Caco-2 (cell line): Measurements from ENCODE around the gene HES6. TPM values are rescaled to one million over a fixed set of nuclear protein-coding genes. Genes with fewer than 3 reads are reported as not detected.

Experiments
- BruUV-seq: library from RNA; stranded (reverse); fragments of 400-500 nt; replicated peaks from 2 replicates; lab custom pipeline; 2021; lab: Mats Ljungman, UMichigan
- CTCF ChIA-PET: fragments of 300-600 bp; sonication (Branson Sonifier 250); formaldehyde crosslinking; loops from one replicate; lab custom pipeline; 2022; ENCODE audit warnings: antibody characterized with exemption; lab: Charles Lee
- POLR2A ChIA-PET: fragments of 300-600 bp; sonication (Branson Sonifier 250); formaldehyde crosslinking; loops from one replicate; lab custom pipeline; 2022; ENCODE audit warnings: antibody characterized with exemption; lab: Charles Lee
- DNase-seq, 2 experiments: peaks; one replicate each; pipeline versions ENCODE4 v3.0.0 to v3.0.0-alpha.2; 2020 to 2022
- H3K27me3 ChIP-seq: replicated peaks from 2 replicates; pipeline ENCODE4 v1.6.0; 2011; ENCODE audit warnings: low read length; ENCODE audit not compliant: control insufficient read depth, insufficient read depth
- H3K36me3 ChIP-seq: 2 replicates; pipeline ENCODE4 v1.5.1; 2011; ENCODE audit warnings: low read length; ENCODE audit not compliant: control insufficient read depth, insufficient read depth
- H3K4me1 ChIP-seq: fragments of 250-450 bp; sonication (Bioruptor Pico); 2 replicates; pipeline ENCODE4 v1.5.1; 2020; ENCODE audit warnings: mild to moderate bottlenecking
- H3K4me3 ChIP-seq: 2 replicates; pipeline ENCODE4 v1.5.1; 2011; ENCODE audit warnings: low read depth, mild to moderate bottlenecking, control low read depth, low read length
- H3K9me3 ChIP-seq: fragments of 250-450 bp; sonication (Bioruptor Pico); 2 replicates; pipeline ENCODE4 v1.5.1; 2020; ENCODE audit warnings: mild to moderate bottlenecking, moderate library complexity
- H3K27ac Mint-ChIP-seq: one replicate; pipeline ENCODE4 v1.8.0; 2022; ENCODE audit warnings: mixed read lengths; ENCODE audit not compliant: unreplicated experiment
- H3K27me3 Mint-ChIP-seq: one replicate; pipeline ENCODE4 v1.8.0; 2022; ENCODE audit warnings: mixed read lengths; ENCODE audit not compliant: insufficient read depth, unreplicated experiment
- H3K36me3 Mint-ChIP-seq: one replicate; pipeline ENCODE4 v1.8.0; 2022; ENCODE audit warnings: mild to moderate bottlenecking, mixed read lengths; ENCODE audit not compliant: insufficient read depth, unreplicated experiment
- H3K4me1 Mint-ChIP-seq: one replicate; pipeline ENCODE4 v1.8.0; 2022; ENCODE audit warnings: low read depth, mixed read lengths; ENCODE audit not compliant: unreplicated experiment
- H3K4me3 Mint-ChIP-seq: one replicate; pipeline ENCODE4 v1.8.0; 2022; ENCODE audit warnings: mild to moderate bottlenecking, moderate library complexity, mixed read lengths; ENCODE audit not compliant: unreplicated experiment
- H3K9me3 Mint-ChIP-seq: one replicate; pipeline ENCODE4 v1.8.0; 2022; ENCODE audit warnings: mixed read lengths; ENCODE audit not compliant: unreplicated experiment
- intact Hi-C: fragments of 100-400 bp; cut with micrococcal nuclease; formaldehyde crosslinking; loops from one replicate; pipeline ENCODE4 v1.10.0; 2022; ENCODE audit not compliant: unreplicated experiment
- total RNA-seq: library from RNA; stranded (reverse); gene quantifications from 2 replicates; pipeline ENCODE4 v1.2.3, GENCODE V29; 2022
- TF ChIP-seq, protein P1 (sequence below), 2 experiments: fragments of 200-600 bp in 1 of 2; IDR thresholded peaks; 1 replicate in 1 of 2; 2 replicates in 1 of 2; pipeline versions ENCODE4 v1.5.1 to v1.8.0; 2011 to 2022; ENCODE audit warnings: antibody characterized with exemption in 1 of 2, control low read depth in 1 of 2, inconsistent platforms in 1 of 2, low read depth in 1 of 2, low read length in 1 of 2, mild to moderate bottlenecking in 1 of 2, moderate library complexity in 1 of 2; ENCODE audit not compliant: insufficient read depth in 1 of 2, severe bottlenecking in 1 of 2, unreplicated experiment in 1 of 2

HES6 gene
- total RNA-seq, 1 experiment from 2014 or later: 22.1 TPM

DNA sequence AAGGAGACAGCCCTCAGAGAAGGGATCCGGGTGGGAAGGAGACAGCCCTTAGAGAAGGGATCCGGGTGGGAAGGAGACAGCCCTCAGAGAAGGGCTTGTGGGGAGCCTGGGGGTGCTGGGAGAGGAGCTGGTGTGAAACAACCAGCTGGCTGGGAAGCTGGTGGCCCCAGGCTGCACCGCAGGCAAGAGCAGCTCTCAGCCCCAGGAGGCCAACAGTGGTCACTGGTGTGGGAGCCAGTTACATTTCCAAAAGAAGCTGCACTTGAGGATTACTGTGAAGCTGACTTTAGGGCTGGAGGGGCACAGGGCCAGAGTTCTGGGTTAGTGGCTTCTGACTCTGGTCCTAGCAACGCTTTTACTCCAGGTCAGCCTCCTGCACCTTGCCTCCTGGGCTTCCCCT is 3.3 kb downstream of the HES6 start:
- intact Hi-C loops: no loop called here
- POLR2A ChIA-PET: no interaction called here
- TF ChIP-seq, protein P1, sequence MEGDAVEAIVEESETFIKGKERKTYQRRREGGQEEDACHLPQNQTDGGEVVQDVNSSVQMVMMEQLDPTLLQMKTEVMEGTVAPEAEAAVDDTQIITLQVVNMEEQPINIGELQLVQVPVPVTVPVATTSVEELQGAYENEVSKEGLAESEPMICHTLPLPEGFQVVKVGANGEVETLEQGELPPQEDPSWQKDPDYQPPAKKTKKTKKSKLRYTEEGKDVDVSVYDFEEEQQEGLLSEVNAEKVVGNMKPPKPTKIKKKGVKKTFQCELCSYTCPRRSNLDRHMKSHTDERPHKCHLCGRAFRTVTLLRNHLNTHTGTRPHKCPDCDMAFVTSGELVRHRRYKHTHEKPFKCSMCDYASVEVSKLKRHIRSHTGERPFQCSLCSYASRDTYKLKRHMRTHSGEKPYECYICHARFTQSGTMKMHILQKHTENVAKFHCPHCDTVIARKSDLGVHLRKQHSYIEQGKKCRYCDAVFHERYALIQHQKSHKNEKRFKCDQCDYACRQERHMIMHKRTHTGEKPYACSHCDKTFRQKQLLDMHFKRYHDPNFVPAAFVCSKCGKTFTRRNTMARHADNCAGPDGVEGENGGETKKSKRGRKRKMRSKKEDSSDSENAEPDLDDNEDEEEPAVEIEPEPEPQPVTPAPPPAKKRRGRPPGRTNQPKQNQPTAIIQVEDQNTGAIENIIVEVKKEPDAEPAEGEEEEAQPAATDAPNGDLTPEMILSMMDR (IDR thresholded peaks at IDR 0.05; ENCODE audit: insufficient read depth in 1 of 2, low read depth in 1 of 2, low read length in 1 of 2, severe bottlenecking in 1 of 2, unreplicated experiment in 1 of 2): no peak
- Histone ChIP-seq H3K27me3 (no peaks in the 10 kb centered on the region), H3K4me3 (no peak overlapping the region), H3K36me3 (no peaks in the 10 kb centered on the region), H3K9me3 (no peaks in the 10 kb centered on the region), H3K4me1 (no peaks in the 10 kb centered on the region)
- no peak for DNase-seq
- Mint-ChIP-seq H3K4me1 (no peaks in the 10 kb centered on the region), H3K9me3 (no peaks in the 10 kb centered on the region), H3K4me3 (no peak overlapping the region), H3K36me3 (peaks cover 8% of the 10 kb centered on the region), H3K27ac (no peak overlapping the region), H3K27me3 (no peaks in the 10 kb centered on the region)
- CTCF ChIA-PET: no interaction called here
- no TSS peak for BruUV-seq

DNA sequence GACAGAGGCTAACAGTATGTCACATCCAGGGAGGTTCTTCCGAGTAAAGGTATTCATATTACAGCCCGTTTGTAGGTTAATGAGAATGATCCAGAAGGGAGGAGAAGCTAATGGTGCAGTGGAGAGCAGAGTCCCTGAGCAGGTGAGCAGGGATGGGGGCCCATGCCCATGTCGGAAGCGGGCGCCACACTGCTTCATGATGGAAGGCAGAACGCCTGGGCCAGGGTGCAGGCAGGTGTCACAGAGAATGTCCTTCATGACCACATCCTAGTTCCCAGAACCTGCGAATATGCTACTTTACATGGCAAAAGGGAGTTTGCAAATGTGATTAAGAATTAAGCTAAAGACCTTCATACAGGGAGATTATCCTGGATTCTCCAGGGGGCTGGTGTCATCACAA is 4.0 kb downstream of the HES6 start:
- H3K27me3 Mint-ChIP-seq: no peaks in the 10 kb centered on the region
- ChIA-PET POLR2A (no interaction called here), CTCF (no interaction called here)
- H3K4me3 Mint-ChIP-seq: no peak overlapping the region
- Histone ChIP-seq H3K9me3 (no peaks in the 10 kb centered on the region), H3K27me3 (no peaks in the 10 kb centered on the region), H3K4me3 (no peak overlapping the region), H3K4me1 (no peaks in the 10 kb centered on the region), H3K36me3 (no peaks in the 10 kb centered on the region)
- no peak for DNase-seq
- BruUV-seq: no TSS peak
- H3K9me3 Mint-ChIP-seq: no peaks in the 10 kb centered on the region
- TF ChIP-seq, protein P1 (IDR thresholded peaks at IDR 0.05; ENCODE audit: insufficient read depth in 1 of 2, low read depth in 1 of 2, low read length in 1 of 2, severe bottlenecking in 1 of 2, unreplicated experiment in 1 of 2): no peak
- no peak overlapping the region for H3K27ac Mint-ChIP-seq
- H3K4me1 Mint-ChIP-seq: no peaks in the 10 kb centered on the region
- H3K36me3 Mint-ChIP-seq: peaks cover 7% of the 10 kb centered on the region
- intact Hi-C loops: no loop called here

DNA sequence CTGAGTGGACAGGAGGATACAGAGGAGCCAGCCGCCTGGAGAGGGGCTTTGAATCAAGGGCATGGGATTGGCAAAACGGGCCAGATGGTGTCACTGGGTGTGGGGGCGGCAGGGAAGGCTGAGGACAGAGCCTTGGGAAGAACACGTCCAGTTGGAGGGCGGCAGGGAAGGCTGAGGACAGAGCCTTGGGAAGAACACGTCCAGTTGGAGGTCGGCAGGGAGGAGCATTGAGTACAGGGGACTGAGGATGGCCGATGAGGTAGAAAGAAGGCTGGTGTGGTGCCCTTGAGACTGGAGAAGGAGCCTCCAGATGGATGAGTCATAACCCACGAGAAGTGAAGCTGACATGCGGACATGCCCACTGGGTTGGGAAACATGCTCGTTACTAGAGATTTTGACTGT is 4.5 kb downstream of the HES6 start:
- H3K27me3 Mint-ChIP-seq: no peaks in the 10 kb centered on the region
- POLR2A ChIA-PET: no interaction called here
- Histone ChIP-seq H3K4me1 (no peaks in the 10 kb centered on the region), H3K9me3 (no peaks in the 10 kb centered on the region), H3K27me3 (no peaks in the 10 kb centered on the region), H3K4me3 (no peak overlapping the region), H3K36me3 (no peaks in the 10 kb centered on the region)
- no peak overlapping the region for H3K4me3 Mint-ChIP-seq
- H3K4me1 Mint-ChIP-seq: no peaks in the 10 kb centered on the region
- TF ChIP-seq, protein P1 (IDR thresholded peaks at IDR 0.05; ENCODE audit: insufficient read depth in 1 of 2, low read depth in 1 of 2, low read length in 1 of 2, severe bottlenecking in 1 of 2, unreplicated experiment in 1 of 2): no peak
- BruUV-seq: no TSS peak
- H3K27ac Mint-ChIP-seq: no peak overlapping the region
- CTCF ChIA-PET: no interaction called here
- H3K36me3 Mint-ChIP-seq: peaks cover 5% of the 10 kb centered on the region
- no peak for DNase-seq
- no peaks in the 10 kb centered on the region for H3K9me3 Mint-ChIP-seq
- intact Hi-C loops: no loop called here
